Spleen (tissue), 7 donors: ENCODE data around the gene MBD3L4.

ENCODE experiments used
- POLR2A ChIP-seq, 3 donors: fragments of 450-650 bp; IDR thresholded peaks; one replicate each; pipeline ENCODE4 v1.5.1; 2017; ENCODE audit warnings: antibody characterized with exemption in 3 of 3, mild to moderate bottlenecking in 1 of 3
- POLR2AphosphoS5 ChIP-seq, 3 donors: sonication (generic); formaldehyde crosslinking; IDR thresholded peaks; one replicate each; pipeline ENCODE4 v1.5.1; 2017; ENCODE audit warnings: antibody characterized with exemption in 3 of 3
- TF ChIP-seq, protein P1 (sequence below), 11 experiments: fragments of 200-600 bp in 7 of 11; fragments of 450-650 bp in 4 of 11; sonication (generic) in 4 of 11; IDR thresholded peaks in 8 of 11; conservative IDR thresholded peaks in 3 of 11; 1 replicate in 7 of 11; 2 replicates in 4 of 11; pipeline versions ENCODE4 v1.4.0 to v1.8.0; 2016 to 2021; ENCODE audit warnings: antibody characterized with exemption in 11 of 11, inconsistent platforms in 4 of 11, mild to moderate bottlenecking in 1 of 11
- donor health status: DM: no; HTN: no; CAD: no; lungs with moderate emphysema.
- donor health status: DM: no; HTN: no; CAD: no.
- donor health status: DM: no; HTN: no; CAD: no.

GRCh38 chr19:7018828-7019227 is 21.2 kb downstream of the MBD3L4 start:
- TF ChIP-seq POLR2AphosphoS5 (IDR thresholded peaks at IDR 0.05) (no peak), POLR2A (IDR thresholded peaks at IDR 0.05) (no peak)
- TF ChIP-seq, protein P1, sequence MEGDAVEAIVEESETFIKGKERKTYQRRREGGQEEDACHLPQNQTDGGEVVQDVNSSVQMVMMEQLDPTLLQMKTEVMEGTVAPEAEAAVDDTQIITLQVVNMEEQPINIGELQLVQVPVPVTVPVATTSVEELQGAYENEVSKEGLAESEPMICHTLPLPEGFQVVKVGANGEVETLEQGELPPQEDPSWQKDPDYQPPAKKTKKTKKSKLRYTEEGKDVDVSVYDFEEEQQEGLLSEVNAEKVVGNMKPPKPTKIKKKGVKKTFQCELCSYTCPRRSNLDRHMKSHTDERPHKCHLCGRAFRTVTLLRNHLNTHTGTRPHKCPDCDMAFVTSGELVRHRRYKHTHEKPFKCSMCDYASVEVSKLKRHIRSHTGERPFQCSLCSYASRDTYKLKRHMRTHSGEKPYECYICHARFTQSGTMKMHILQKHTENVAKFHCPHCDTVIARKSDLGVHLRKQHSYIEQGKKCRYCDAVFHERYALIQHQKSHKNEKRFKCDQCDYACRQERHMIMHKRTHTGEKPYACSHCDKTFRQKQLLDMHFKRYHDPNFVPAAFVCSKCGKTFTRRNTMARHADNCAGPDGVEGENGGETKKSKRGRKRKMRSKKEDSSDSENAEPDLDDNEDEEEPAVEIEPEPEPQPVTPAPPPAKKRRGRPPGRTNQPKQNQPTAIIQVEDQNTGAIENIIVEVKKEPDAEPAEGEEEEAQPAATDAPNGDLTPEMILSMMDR (IDR thresholded peaks at IDR 0.05 in 8 of 11, conservative IDR thresholded peaks at IDR 0.05 in 3 of 11), result no peak
